Hematopoietic multipotent progenitor cell treated with erythropoietin and hydrocortisone succinate and interleukin-3 and kit ligand, for 8 days (in vitro differentiated cells): ENCODE measurements around the gene FCHO1.

ENCODE experiments used
- DNase-seq: peaks from one replicate; pipeline ENCODE4 v3.0.0-alpha.2; 2015

FCHO1 gene

GRCh38 chr19:17832443-17833208 is 81.3 kb downstream of the FCHO1 start:
- DNase-seq, result no peak

- DNase-seq, result no peak
These were observed 83.3 kb downstream of the FCHO1 start for GRCh38 chr19:17834350-17835181.

- DNase-seq, result no peak
These were observed 84.1 kb downstream of the FCHO1 start for GRCh38 chr19:17835182-17836006.

- DNase-seq, result no peak
These were observed 85.3 kb downstream of the FCHO1 start for GRCh38 chr19:17836530-17836929.

- no peak for DNase-seq
These were observed 86.7 kb downstream of the FCHO1 start for GRCh38 chr19:17837972-17838371.
